GM12864 (cell line): ENCODE results near the gene POLR2J.
A peak's percentile ranks its signal among the peaks of the same experiment; 100 is the strongest.

ENCODE experiments used
- DNase-seq: peaks from one replicate; pipeline ENCODE4 v3.0.0-alpha.2; 2011; ENCODE audit warnings: low read depth
- H3K4me3 ChIP-seq: 2 replicates; pipeline ENCODE4 v1.5.1; 2011; ENCODE audit warnings: mild to moderate bottlenecking, low read depth, low read length, control low read depth
- CTCF ChIP-seq: IDR thresholded peaks from 2 replicates; pipeline ENCODE4 v1.5.1; 2011; ENCODE audit warnings: low read depth, mild to moderate bottlenecking, moderate library complexity, low read length, control low read depth, inconsistent platforms; ENCODE audit errors: missing control alignments

POLR2J gene

GRCh38 chr7:102444961-102445673, 33.6 kb downstream of the POLR2J start:
- no peak for TF ChIP-seq CTCF
- H3K4me3 ChIP-seq: peak overlapping the region; percentile 42
- peak; percentile 80 for DNase-seq

GRCh38 chr7:102439963-102440795, 38.5 kb downstream of the POLR2J start:
- H3K4me3 ChIP-seq: no peak overlapping the region
- no peak for TF ChIP-seq CTCF
- DNase-seq: no peak

DNA sequence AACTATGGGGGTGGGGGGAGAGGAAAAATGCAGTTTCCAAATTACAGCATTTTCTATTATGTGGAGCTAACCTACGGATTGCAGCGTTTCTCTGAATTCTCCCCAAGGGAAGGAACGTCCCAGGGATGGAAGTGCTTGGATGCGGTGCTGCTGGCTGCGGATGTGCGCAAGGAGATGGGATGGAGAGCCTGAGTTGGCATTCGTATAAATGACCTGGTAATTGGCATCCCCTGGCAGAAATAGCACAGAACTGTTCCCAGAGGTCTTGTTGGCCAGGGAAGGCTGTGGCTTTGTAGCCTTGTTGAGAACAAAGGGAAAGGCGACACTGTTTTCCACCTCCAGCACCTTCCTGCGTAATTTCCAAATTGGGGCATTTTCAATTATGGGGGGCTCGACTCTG, 42.6 kb downstream of the POLR2J start:
- H3K4me3 ChIP-seq: no peak overlapping the region
- no peak for TF ChIP-seq CTCF
- no peak for DNase-seq

DNA sequence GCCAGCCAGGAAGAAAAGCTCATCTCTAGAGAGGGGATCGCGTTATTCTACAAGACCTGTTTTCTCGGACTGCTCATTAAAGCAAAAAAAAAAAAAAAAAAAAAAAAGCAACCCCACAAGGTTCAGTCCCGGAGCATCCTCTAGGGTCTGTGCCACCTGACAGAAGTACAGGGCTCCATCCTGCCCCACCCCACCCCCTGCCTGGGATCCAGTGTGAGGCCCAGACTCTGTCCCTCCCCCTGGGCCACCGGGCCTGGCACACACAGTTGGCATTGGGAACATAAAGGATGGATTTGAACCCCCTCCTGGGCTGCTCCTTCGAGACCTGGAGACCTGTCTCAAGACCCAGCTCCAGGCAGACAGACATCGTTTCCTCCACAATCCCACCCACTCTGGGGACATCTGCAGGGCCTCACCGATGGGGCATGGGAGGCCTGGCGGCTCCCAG, 44.7 kb downstream of the POLR2J start:
- no peak for DNase-seq
- peak overlapping the region; percentile 88 for H3K4me3 ChIP-seq
- TF ChIP-seq CTCF: no peak

GRCh38 chr7:102433219-102434038, 45.3 kb downstream of the POLR2J start, which contains the start of gene ORAI2:
TSS of gene ORAI2 (plus strand) at chr7:102433575. CDS start at chr7:102438957, 5,382 bp downstream.
- H3K4me3 ChIP-seq: peak within 1 kb of the TSS; percentile 88
- TF ChIP-seq CTCF: no peak
- no peak for DNase-seq

DNA sequence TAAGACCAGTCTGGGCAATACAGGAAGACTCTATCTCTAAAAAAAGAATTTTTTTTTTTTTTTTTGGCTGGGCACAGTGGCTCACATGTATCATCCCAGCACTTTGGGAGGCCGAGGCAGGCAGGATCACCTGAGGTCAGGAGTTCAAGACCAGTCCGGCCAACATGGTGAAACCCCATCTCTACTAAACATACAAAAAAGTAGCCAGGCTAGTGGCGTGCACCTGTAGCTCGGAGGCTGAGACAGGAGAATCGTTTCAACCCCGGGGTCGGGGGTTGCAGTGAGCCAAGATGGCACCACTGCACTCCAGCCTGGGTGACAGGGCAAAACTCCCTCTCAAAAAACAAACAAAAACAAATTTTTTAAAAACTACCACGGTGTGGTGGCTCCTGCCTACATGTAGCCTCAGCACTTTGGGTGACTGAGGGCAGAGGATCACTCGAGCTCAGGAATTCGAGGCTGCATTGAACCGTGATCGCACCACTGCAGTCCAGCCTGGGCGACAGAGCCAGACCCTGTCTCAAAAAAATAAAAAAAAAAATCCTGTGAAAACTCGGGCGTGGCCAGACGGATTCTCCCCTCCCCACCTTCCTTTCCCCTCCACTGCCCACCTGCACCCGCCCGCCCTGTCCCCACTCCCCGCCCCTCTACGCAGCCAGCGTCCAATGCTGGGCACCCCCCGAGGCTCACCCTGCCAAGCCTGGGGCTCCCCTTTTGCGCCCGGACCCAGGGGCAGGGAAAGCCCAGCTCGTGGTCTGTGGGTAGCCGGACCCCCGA, 46.1 kb downstream of the POLR2J start:
- TF ChIP-seq CTCF: no peak

More for the DNA sequence above, 46.1 kb downstream of the POLR2J start:
- DNase-seq: no peak
- H3K4me3 ChIP-seq: peak overlapping the region; percentile 88
